ENCODE results near the gene CPO.

The CPO gene

DNA sequence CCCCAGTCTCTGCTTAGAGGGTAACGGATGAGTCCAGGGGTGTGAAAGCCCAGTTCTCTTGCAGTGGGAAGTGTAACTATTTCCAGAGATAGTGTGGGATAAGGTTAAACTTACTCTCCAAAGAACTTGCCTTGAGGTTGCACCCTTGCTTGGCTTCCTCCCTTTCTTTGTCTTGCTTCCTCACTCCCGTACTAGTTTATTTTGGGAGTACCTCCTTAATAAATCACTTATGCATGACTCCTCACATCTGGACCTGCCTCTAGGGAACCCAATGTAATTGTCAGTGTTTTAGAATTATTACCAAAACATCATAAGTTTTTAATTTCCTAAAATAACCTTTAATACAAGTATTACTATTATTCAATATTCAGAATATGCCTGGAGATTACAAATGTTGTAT lies 35.2 kb downstream of the CPO start:
- TF ChIP-seq, protein P1, sequence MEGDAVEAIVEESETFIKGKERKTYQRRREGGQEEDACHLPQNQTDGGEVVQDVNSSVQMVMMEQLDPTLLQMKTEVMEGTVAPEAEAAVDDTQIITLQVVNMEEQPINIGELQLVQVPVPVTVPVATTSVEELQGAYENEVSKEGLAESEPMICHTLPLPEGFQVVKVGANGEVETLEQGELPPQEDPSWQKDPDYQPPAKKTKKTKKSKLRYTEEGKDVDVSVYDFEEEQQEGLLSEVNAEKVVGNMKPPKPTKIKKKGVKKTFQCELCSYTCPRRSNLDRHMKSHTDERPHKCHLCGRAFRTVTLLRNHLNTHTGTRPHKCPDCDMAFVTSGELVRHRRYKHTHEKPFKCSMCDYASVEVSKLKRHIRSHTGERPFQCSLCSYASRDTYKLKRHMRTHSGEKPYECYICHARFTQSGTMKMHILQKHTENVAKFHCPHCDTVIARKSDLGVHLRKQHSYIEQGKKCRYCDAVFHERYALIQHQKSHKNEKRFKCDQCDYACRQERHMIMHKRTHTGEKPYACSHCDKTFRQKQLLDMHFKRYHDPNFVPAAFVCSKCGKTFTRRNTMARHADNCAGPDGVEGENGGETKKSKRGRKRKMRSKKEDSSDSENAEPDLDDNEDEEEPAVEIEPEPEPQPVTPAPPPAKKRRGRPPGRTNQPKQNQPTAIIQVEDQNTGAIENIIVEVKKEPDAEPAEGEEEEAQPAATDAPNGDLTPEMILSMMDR (IDR thresholded peaks at IDR 0.05; ENCODE audit: low read depth, low read length) = no peak
- H3K4me3 ChIP-seq (ENCODE audit: low read depth, low read length) = no peak overlapping the region

- TF ChIP-seq, protein P1 (IDR thresholded peaks at IDR 0.05; ENCODE audit: low read depth, low read length) = no peak
- H3K4me3 ChIP-seq (ENCODE audit: low read depth, low read length) = no peak overlapping the region
Observed at GRCh38 chr2:206978746-206979145, 39.4 kb downstream of the CPO start.

DNA sequence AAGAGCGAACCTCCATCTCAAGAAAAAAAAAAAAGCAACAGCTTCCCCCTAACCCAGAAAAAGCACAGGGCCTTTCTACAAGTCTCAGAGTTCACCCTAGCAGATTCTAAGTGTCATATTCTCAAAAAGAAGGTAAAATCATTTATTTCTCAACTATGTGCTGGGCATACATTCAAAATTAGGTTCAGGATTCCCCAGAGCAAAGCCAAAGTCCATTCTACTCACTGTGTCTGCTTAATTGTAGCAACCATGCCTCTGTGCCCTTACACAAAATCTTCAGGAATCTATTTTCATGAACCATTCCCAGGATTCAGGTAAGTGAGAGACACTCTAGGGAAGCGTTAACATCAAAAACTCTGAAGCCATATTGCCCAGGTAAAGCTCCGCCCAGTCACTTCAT lies 40.0 kb downstream of the CPO start:
- TF ChIP-seq, protein P1 (IDR thresholded peaks at IDR 0.05; ENCODE audit: low read depth, low read length) = no peak
- no peak overlapping the region for H3K4me3 ChIP-seq (ENCODE audit: low read depth, low read length)

DNA sequence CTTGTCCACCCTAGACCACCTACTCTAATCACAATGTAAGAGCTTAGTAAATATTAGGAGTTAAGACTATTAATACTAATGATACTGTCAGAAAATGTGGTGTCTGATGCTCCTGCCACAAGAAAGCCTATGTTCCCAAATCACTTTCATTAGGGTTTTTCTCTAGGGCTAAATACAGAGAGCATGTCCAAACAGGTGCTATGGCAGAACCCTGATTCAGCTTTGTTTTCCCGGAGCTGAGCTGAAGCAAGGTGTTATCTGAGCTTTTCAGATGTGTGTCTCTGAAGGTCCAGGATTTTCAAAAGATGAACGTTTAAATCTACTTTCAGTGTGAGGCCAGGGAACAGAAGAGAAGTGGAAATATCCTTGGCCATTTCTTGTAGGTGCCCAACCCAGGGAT lies 40.6 kb downstream of the CPO start:
- no peak overlapping the region for H3K4me3 ChIP-seq (ENCODE audit: low read depth, low read length)
- TF ChIP-seq, protein P1 (IDR thresholded peaks at IDR 0.05; ENCODE audit: low read depth, low read length) = no peak

- H3K4me3 ChIP-seq (ENCODE audit: low read depth, low read length) = no peak overlapping the region
- TF ChIP-seq, protein P1 (IDR thresholded peaks at IDR 0.05; ENCODE audit: low read depth, low read length) = no peak
Observed at GRCh38 chr2:206980413-206980812, 41.1 kb downstream of the CPO start.

GRCh38 chr2:206981086-206981674 lies 41.9 kb downstream of the CPO start:
- TF ChIP-seq, protein P1 (IDR thresholded peaks at IDR 0.05; ENCODE audit: low read depth, low read length) = no peak
- H3K4me3 ChIP-seq (ENCODE audit: low read depth, low read length) = no peak overlapping the region

DNA sequence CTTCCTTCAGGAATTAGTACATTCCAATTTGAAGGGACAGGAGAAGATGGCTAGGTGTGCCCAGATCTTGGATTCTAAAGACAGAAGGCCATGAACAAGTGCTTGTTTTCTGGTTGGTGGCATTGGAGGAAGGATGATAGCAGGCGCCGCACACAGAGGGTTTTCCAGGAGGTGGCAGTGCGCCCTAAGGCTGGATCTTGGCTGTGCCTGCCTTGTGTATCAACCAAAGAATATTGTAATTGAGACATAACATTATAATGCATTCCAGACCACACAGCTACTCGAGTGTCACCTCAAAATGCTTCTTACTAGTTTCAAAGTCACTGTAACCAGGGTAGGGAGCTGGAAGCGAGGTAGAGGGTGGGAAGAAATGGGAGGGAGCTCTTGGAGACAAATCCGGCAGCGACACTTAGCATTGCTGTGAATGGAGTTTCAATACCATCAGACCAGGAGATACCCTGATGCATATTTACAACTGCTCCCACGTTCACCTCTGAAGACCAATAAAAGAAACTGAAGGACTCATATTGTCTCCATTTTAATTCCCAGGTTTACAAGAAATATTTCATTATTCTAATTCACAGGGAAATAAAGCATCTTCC lies 42.5 kb downstream of the CPO start:
- TF ChIP-seq, protein P1 (IDR thresholded peaks at IDR 0.05; ENCODE audit: low read depth, low read length) = peak; percentile 88
- no peak overlapping the region for H3K4me3 ChIP-seq (ENCODE audit: low read depth, low read length)
